ENCODE data around the gene LSM14B.

DNA sequence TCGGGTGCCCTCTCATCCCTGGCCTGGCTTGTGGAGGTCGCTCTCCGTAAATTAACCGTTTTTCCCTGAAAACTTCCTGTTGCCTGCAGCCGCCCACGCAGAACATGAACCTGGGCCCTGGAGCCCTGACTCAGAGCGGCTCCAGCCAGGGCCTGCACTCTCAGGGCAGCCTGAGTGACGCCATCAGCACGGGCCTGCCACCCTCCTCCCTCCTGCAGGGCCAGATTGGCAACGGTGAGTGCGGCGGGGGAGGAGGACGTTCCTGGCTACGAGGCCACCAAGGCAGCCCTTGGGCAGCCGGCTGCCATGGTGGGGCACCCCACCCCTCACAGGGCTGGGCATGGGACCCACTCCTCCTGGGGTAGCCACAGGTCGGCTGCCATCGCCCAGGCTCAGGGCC is 39.1 kb downstream of the LSM14B start:
- TF ChIP-seq, protein P1, sequence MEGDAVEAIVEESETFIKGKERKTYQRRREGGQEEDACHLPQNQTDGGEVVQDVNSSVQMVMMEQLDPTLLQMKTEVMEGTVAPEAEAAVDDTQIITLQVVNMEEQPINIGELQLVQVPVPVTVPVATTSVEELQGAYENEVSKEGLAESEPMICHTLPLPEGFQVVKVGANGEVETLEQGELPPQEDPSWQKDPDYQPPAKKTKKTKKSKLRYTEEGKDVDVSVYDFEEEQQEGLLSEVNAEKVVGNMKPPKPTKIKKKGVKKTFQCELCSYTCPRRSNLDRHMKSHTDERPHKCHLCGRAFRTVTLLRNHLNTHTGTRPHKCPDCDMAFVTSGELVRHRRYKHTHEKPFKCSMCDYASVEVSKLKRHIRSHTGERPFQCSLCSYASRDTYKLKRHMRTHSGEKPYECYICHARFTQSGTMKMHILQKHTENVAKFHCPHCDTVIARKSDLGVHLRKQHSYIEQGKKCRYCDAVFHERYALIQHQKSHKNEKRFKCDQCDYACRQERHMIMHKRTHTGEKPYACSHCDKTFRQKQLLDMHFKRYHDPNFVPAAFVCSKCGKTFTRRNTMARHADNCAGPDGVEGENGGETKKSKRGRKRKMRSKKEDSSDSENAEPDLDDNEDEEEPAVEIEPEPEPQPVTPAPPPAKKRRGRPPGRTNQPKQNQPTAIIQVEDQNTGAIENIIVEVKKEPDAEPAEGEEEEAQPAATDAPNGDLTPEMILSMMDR (conservative IDR thresholded peaks at IDR 0.05; ENCODE audit: low read depth, low read length): no peak
- no peak for TF ChIP-seq EZH2 (IDR thresholded peaks at IDR 0.05; ENCODE audit: borderline replicate concordance, low read depth, low read length, poor library complexity, severe bottlenecking)
